ENCODE data around the gene MDGA2.

DNA sequence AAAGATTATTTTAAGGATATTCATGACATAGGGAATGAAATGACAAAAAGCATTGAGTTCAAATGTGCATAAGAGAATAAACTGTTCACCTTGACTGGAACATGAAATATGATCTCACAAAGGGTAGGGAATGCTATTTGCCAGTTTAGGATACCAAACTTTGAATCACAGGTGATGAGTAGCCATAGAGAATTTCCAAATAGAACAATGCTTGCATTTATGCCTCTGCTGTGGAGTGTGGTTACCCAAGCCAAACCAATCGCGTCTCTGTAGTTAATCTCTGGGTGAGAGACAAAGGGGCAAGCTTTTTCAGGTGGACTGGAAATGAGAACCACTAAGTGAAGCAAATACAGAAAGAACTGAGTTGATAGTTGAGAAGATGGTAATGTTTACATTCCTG, 652.7 kb downstream of the MDGA2 start:
- TF ChIP-seq, protein P1, sequence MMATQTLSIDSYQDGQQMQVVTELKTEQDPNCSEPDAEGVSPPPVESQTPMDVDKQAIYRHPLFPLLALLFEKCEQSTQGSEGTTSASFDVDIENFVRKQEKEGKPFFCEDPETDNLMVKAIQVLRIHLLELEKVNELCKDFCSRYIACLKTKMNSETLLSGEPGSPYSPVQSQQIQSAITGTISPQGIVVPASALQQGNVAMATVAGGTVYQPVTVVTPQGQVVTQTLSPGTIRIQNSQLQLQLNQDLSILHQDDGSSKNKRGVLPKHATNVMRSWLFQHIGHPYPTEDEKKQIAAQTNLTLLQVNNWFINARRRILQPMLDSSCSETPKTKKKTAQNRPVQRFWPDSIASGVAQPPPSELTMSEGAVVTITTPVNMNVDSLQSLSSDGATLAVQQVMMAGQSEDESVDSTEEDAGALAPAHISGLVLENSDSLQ (IDR thresholded peaks at IDR 0.05): no peak
- TF ChIP-seq HDGF (IDR thresholded peaks at IDR 0.05; ENCODE audit: borderline replicate concordance): no peak
- TF ChIP-seq FOXA1 (IDR thresholded peaks at IDR 0.05): no peak
- no peak for TF ChIP-seq BHLHE40 (IDR thresholded peaks at IDR 0.05; ENCODE audit: borderline replicate concordance)
- TF ChIP-seq SUZ12 (IDR thresholded peaks at IDR 0.05): no peak
- TF ChIP-seq ELF4 (IDR thresholded peaks at IDR 0.05): no peak
- TF ChIP-seq SP1 (IDR thresholded peaks at IDR 0.05): no peak
- TF ChIP-seq FOXM1 (IDR thresholded peaks at IDR 0.05; ENCODE audit: borderline replicate concordance): no peak
- TF ChIP-seq TARDBP (IDR thresholded peaks at IDR 0.05): no peak
- TF ChIP-seq FOXK2 (IDR thresholded peaks at IDR 0.05): no peak
- TF ChIP-seq NFRKB (IDR thresholded peaks at IDR 0.05): no peak
- no peak for TF ChIP-seq LEF1 (IDR thresholded peaks at IDR 0.05; ENCODE audit: borderline replicate concordance)
- TF ChIP-seq L3MBTL2 (conservative IDR thresholded peaks at IDR 0.05): no peak
- TF ChIP-seq CTBP1 (IDR thresholded peaks at IDR 0.05; ENCODE audit: borderline replicate concordance): no peak
